Stimulated activated CD4-positive, alpha-beta T cell treated with anti-CD3 and anti-CD28 coated beads, TNF-alpha, amount 100 ng/mL, for 48 hours (primary cell): Measurements from ENCODE around the gene SAP25.
"Not testable (repeated sequence)": the region's sequence is repeated elsewhere in the genome, so short reads cannot be mapped to it uniquely, and the experiment has no call there.

Experiments used
- DNase-seq, 3 donors: peaks; one replicate each; pipeline ENCODE4 v3.0.0-alpha.2; 2020; ENCODE audit warnings: low read depth in 3 of 3

SAP25 gene

GRCh38 chr7:100535982-100536381 lies 37.7 kb downstream of the SAP25 start:
- DNase-seq, result not testable (repeated sequence)

- DNase-seq, result no peak
Observed at GRCh38 chr7:100532165-100533022, 41.3 kb downstream of the SAP25 start.

DNA sequence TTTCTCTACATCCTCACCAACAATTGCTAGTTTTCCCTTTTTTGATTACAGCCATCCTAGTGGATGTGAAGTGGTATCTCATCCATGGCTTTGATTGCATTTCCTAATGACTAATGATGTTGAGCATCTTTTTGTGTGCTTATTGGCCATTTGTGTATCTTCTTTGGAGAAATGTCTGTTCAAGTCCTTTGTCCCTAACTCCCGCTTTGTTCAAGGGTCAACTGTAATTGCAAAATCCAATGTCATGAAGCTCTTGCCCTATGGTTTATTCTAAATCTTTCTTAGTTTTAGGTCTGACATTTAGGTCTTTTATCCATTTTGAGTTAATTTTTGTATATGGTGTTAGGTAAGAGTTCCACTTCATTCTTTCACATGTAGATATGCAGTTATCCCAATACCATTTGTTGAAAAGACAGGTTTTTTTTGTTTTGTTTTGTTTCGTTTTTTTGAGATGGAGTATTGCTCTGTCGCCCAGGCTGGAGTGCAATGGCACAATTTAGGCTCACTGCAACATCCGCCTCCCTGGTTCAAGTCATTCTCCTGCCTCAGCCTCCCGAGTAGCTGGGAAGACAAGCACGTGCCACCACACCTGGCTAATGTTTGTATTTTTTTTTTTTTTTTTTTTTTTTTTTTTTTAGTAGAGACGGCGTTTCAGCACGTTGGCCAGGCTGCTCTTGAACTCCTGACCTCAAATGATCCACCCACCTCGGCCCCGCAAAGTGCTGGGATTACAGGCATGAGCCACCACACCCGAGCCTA lies 45.4 kb downstream of the SAP25 start:
- DNase-seq, result not testable (repeated sequence)

GRCh38 chr7:100523192-100523591 lies 50.5 kb downstream of the SAP25 start:
- DNase-seq, result not testable (repeated sequence)
